DND-41 (cell line): ENCODE results near the gene PALD1.
A peak's percentile ranks its signal among the peaks of the same experiment; 100 is the strongest.

ENCODE experiments used
- ATAC-seq: fragments of 200-7000 bp; cut with Tn5 transposase; 3 replicates; pipeline ENCODE4 v1.9.1; 2021; ENCODE audit warnings: low read depth; ENCODE audit not compliant: insufficient read depth
- DNase-seq: peaks from one replicate; pipeline ENCODE4 v3.0.0-alpha.2; 2020
- H2AFZ ChIP-seq: 2 replicates; pipeline ENCODE4 v1.6.0; 2012; ENCODE audit warnings: low read depth, low read length
- H3K27ac ChIP-seq: 2 replicates; pipeline ENCODE4 v1.5.1; 2012; ENCODE audit warnings: low read length, inconsistent platforms
- H3K27me3 ChIP-seq: fragments of 200-600 bp; sonication (generic); 2 replicates; pipeline ENCODE4 v1.6.0; 2012; ENCODE audit warnings: low read length, mild to moderate bottlenecking, inconsistent platforms; ENCODE audit not compliant: insufficient read depth, poor library complexity
- H3K36me3 ChIP-seq: 2 replicates; pipeline ENCODE4 v1.5.1; 2012; ENCODE audit warnings: low read length, inconsistent platforms; ENCODE audit not compliant: insufficient read depth
- H3K4me1 ChIP-seq: 2 replicates; pipeline ENCODE4 v1.5.1; 2012; ENCODE audit warnings: mild to moderate bottlenecking, low read length; ENCODE audit not compliant: insufficient read depth
- H3K4me2 ChIP-seq: 2 replicates; pipeline ENCODE4 v1.6.0; 2012; ENCODE audit warnings: mild to moderate bottlenecking, moderate library complexity, low read length, inconsistent platforms; ENCODE audit not compliant: insufficient read depth
- H3K4me3 ChIP-seq, 2 experiments: fragments of 200-600 bp in 1 of 2; shearing (Covaris generic) in 1 of 2; 2 replicates each; pipeline ENCODE4 v1.5.1; 2012 to 2016; ENCODE audit warnings: inconsistent platforms in 2 of 2, low read length in 2 of 2, mild to moderate bottlenecking in 2 of 2, low read depth in 1 of 2, moderate library complexity in 1 of 2
- H3K79me2 ChIP-seq: 2 replicates; pipeline ENCODE4 v1.6.0; 2012; ENCODE audit warnings: low read length, inconsistent platforms; ENCODE audit not compliant: insufficient read depth
- H3K9ac ChIP-seq: 2 replicates; pipeline ENCODE4 v1.6.0; 2012; ENCODE audit warnings: low read depth, mild to moderate bottlenecking, inconsistent platforms, low read length, moderate library complexity
- H3K9me3 ChIP-seq: 2 replicates; pipeline ENCODE4 v1.5.1; 2012; ENCODE audit warnings: low read length, moderate library complexity, mild to moderate bottlenecking, inconsistent platforms; ENCODE audit not compliant: insufficient read depth, severe bottlenecking
- H4K20me1 ChIP-seq: 2 replicates; pipeline ENCODE4 v1.6.0; 2012; ENCODE audit warnings: low read length; ENCODE audit not compliant: insufficient read depth
- EZH2 ChIP-seq: IDR thresholded peaks from 3 replicates; pipeline ENCODE4 v1.6.1; 2012; ENCODE audit warnings: borderline replicate concordance, low read depth, mild to moderate bottlenecking, moderate library complexity, low read length, inconsistent platforms; ENCODE audit not compliant: severe bottlenecking
- TF ChIP-seq, protein P1 (sequence below): IDR thresholded peaks from 2 replicates; pipeline ENCODE4 v1.5.1; 2012; ENCODE audit warnings: borderline replicate concordance, low read length, moderate library complexity, mild to moderate bottlenecking; ENCODE audit not compliant: poor library complexity, severe bottlenecking; ENCODE audit errors: extremely low read depth

The PALD1 gene

DNA sequence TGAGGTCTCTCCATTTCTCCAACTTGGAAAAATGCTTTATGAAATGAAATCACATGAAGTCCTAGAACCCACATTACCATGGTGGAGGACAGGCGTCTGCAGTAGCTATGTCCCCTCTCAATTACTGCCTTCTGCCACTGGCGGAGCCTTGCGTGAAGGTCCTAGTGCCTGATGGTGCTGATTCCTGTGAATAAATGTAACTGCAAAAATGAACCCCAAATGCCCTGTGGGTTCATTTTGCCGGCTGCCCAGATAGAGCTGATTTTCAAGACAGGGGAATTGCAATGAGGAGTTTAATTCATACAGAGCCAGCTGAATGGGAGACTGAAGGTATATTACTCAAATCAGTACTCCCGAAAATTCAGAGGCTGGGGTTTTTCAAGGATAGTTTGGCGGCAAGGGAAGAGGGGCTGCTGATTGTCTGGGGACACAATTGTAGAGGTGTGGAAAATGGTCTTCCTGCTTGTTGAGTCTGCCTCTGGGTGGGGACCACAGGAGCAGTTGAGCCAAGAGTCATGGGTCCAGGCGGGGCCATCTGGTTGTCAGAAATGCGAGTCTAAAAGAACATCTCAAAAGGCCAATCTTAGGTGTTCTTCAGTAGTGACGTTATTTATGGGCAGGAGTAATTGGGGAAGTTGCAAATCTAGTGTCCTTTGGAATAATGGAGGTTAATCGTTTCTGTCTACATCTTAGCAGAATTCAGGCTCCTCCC, 110.4 kb downstream of the PALD1 start:
- H3K79me2 ChIP-seq: no peaks in the 10 kb centered on the region
- no peaks in the 10 kb centered on the region for H3K27me3 ChIP-seq
- no peak for ATAC-seq

DNA sequence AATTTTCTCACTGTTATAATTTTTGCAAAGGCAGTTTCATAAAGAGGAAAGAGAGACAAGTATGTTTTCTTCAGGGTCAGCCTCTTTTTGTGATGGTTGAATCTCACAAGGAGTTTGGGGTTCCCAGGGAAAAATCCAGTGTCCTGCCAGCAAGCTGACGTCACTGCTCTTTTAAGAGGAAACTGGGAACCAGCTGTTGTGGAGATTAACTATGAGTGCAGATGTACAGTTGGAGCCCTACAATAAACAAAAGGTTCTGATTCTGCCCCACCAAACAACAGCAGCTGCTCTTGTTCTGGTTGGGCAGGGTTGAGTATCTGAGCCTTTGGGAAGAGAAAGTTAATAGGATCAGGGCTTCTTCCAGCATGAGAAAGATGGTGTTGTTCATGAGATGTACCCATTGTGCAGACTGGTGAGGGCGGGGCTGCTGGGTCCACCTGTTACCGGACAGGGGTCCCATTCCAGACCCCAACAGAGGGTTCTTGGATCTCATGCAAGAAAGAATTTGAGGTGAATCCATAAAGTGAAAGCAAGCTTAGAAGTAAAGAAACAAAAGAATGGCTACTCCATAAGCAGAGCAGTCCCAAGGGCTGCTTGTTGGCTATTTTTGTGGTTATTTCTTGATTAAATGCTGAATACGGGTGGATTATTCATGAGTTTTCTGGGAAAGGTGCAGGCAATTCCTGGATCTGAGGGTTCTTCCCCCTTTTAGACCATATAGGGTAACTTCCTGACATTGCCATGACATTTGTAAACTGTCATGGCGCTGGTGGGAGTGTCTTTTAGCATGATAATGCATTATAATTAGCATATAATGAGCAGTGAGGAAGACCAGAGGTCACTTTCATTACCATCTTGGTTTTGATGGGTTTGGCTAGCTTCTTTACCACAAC, 111.4 kb downstream of the PALD1 start:
- H3K4me2 ChIP-seq: no peak overlapping the region
- peaks cover 10% of the 10 kb centered on the region for H3K4me1 ChIP-seq
- peak; percentile 1 for DNase-seq

More for the DNA sequence above, 110.4 kb downstream of the PALD1 start:
- no peaks in the 10 kb centered on the region for H3K36me3 ChIP-seq
- no peak for TF ChIP-seq EZH2
- TF ChIP-seq, protein P1, sequence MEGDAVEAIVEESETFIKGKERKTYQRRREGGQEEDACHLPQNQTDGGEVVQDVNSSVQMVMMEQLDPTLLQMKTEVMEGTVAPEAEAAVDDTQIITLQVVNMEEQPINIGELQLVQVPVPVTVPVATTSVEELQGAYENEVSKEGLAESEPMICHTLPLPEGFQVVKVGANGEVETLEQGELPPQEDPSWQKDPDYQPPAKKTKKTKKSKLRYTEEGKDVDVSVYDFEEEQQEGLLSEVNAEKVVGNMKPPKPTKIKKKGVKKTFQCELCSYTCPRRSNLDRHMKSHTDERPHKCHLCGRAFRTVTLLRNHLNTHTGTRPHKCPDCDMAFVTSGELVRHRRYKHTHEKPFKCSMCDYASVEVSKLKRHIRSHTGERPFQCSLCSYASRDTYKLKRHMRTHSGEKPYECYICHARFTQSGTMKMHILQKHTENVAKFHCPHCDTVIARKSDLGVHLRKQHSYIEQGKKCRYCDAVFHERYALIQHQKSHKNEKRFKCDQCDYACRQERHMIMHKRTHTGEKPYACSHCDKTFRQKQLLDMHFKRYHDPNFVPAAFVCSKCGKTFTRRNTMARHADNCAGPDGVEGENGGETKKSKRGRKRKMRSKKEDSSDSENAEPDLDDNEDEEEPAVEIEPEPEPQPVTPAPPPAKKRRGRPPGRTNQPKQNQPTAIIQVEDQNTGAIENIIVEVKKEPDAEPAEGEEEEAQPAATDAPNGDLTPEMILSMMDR: no peak
- no peak overlapping the region for H2AFZ ChIP-seq
- H3K4me1 ChIP-seq: peaks cover 10% of the 10 kb centered on the region
- H3K4me3 ChIP-seq: no peak overlapping the region
- no peak overlapping the region for H3K4me2 ChIP-seq
- H4K20me1 ChIP-seq: no peaks in the 10 kb centered on the region
- no peak for DNase-seq
- no peak overlapping the region for H3K27ac ChIP-seq
- no peak overlapping the region for H3K9ac ChIP-seq
- no peaks in the 10 kb centered on the region for H3K9me3 ChIP-seq

DNA sequence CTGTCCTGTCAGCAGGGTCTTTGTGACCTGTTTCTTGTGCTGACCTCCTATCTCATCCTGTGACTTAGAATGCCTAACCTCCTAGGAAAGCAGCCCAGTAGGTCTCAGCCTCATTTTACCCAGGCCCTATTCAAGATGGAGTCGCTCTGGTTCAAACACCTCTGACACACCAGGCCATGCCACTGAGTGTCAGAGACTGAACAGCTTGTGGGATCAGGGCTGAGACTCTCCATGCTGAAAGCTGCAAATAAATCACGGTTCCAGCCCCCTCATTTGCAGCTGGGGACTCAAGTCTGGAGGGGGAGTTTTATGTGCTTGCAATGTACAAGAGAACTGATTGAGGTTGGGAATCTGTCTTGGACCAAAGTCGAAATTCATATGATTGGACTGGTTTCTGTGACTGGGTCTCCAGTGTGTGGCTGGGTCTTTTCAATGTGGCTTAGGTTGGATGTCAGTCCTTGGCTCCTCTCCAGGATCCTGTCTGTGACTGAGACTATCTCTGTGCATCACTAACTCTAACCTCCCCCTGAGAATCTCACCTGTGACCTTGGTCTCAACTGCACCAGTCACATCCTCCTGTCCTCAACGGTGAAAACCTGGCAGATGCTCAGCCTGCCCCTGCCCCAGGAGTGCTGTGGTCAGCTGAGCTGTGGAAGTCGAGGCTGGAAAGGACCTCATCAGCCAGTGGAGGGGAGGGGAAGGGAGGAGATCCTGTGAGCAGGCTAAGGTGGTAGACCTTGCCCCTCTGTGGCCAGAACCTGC, 112.3 kb downstream of the PALD1 start:
- Histone ChIP-seq H3K4me3 (no peak overlapping the region), H3K4me1 (peaks cover 10% of the 10 kb centered on the region), H4K20me1 (no peaks in the 10 kb centered on the region), H3K27me3 (no peaks in the 10 kb centered on the region), H3K36me3 (no peaks in the 10 kb centered on the region), H3K9ac (no peak overlapping the region), H3K79me2 (no peaks in the 10 kb centered on the region), H3K4me2 (no peak overlapping the region), H2AFZ (no peak overlapping the region), H3K9me3 (no peaks in the 10 kb centered on the region), H3K27ac (no peak overlapping the region)
- TF ChIP-seq, protein P1: no peak
- no peak for TF ChIP-seq EZH2
- ATAC-seq: no peak
- peak; percentile 4 for DNase-seq

More for the DNA sequence above, 111.4 kb downstream of the PALD1 start:
- Histone ChIP-seq H3K36me3 (no peaks in the 10 kb centered on the region), H3K9ac (no peak overlapping the region), H2AFZ (no peak overlapping the region), H3K27me3 (no peaks in the 10 kb centered on the region), H3K4me3 (no peak overlapping the region), H4K20me1 (no peaks in the 10 kb centered on the region), H3K9me3 (no peaks in the 10 kb centered on the region), H3K79me2 (no peaks in the 10 kb centered on the region), H3K27ac (no peak overlapping the region)
- TF ChIP-seq EZH2: no peak
- TF ChIP-seq, protein P1: no peak
- no peak for ATAC-seq
